Endodermal cell (in vitro differentiated cells): ENCODE measurements around the gene PARD6G. TPM values are rescaled to one million over a fixed set of nuclear protein-coding genes. Genes with fewer than 3 reads are reported as not detected.
A peak's percentile ranks its signal among the peaks of the same experiment; 100 is the strongest.

ENCODE experiments used
- DNase-seq: peaks from one replicate; pipeline ENCODE4 v3.0.0-alpha.2; 2017
- H3K27ac ChIP-seq: 2 replicates; pipeline ENCODE4 v1.5.1; 2013; ENCODE audit warnings: mild to moderate bottlenecking, low read depth, low read length, moderate library complexity
- H3K27me3 ChIP-seq: 2 replicates; pipeline ENCODE4 v1.6.1; 2013; ENCODE audit warnings: mild to moderate bottlenecking, low read length, moderate library complexity; ENCODE audit not compliant: insufficient read depth, control insufficient read depth, poor library complexity, severe bottlenecking
- H3K36me3 ChIP-seq: 2 replicates; pipeline ENCODE4 v1.7.0; 2013; ENCODE audit warnings: mild to moderate bottlenecking, low read length, moderate library complexity; ENCODE audit not compliant: control insufficient read depth, insufficient read depth
- H3K4me1 ChIP-seq: one replicate; pipeline ENCODE4 v1.7.0; 2013; ENCODE audit warnings: low read length; ENCODE audit not compliant: control insufficient read depth, insufficient read depth
- H3K4me3 ChIP-seq: 2 replicates; pipeline ENCODE4 v1.5.1; 2013; ENCODE audit warnings: mild to moderate bottlenecking, low read length, moderate library complexity
- H3K9ac ChIP-seq: 2 replicates; pipeline ENCODE4 v1.6.1; 2013; ENCODE audit warnings: mild to moderate bottlenecking, low read length, moderate library complexity; ENCODE audit not compliant: poor library complexity, severe bottlenecking; ENCODE audit errors: extremely low read depth
- H3K9me3 ChIP-seq: 2 replicates; pipeline ENCODE4 v1.6.1; 2013; ENCODE audit warnings: mild to moderate bottlenecking, low read length, moderate library complexity; ENCODE audit not compliant: control insufficient read depth
- H3K27ac Mint-ChIP-seq: 2 replicates; pipeline ENCODE4 v1.8.0; 2020; ENCODE audit warnings: mixed read lengths
- H3K27me3 Mint-ChIP-seq: 2 replicates; pipeline ENCODE4 v1.8.0; 2021; ENCODE audit warnings: mild to moderate bottlenecking, mixed read lengths; ENCODE audit not compliant: insufficient read depth
- H3K36me3 Mint-ChIP-seq: 2 replicates; pipeline ENCODE4 v1.8.0; 2020; ENCODE audit warnings: low read depth, mixed read lengths
- H3K4me1 Mint-ChIP-seq: 2 replicates; pipeline ENCODE4 v1.8.0; 2020; ENCODE audit warnings: mixed read lengths
- H3K4me3 Mint-ChIP-seq: 2 replicates; pipeline ENCODE4 v1.8.0; 2020; ENCODE audit warnings: mild to moderate bottlenecking, moderate library complexity, mixed read lengths
- H3K9me3 Mint-ChIP-seq: 2 replicates; pipeline ENCODE4 v1.8.0; 2020; ENCODE audit warnings: mild to moderate bottlenecking, mixed read lengths
- CTCF ChIP-seq: fragments of 200-600 bp; sonication (generic); conservative IDR thresholded peaks from 2 replicates; pipeline ENCODE4 v1.5.0; 2021; ENCODE audit warnings: antibody characterized with exemption, mild to moderate bottlenecking
- WGBS, 2 experiments: methylation state at CpG; one replicate each; pipeline versions ENCODE4 v1.1.5 to v1.1.7; 2013; ENCODE audit warnings: missing lambda C conversion rate in 2 of 2, mixed read lengths in 1 of 2; ENCODE audit not compliant: insufficient coverage in 1 of 2, insufficient read length in 1 of 2; 5-methylcytosine and 5-hydroxymethylcytosine counted together
- total RNA-seq, 2 donors: library from RNA; stranded (reverse); fragmentation: NEBNext Ultra II Directional in 1 of 2; extraction: Animal tissue kit (Norgen Biotek cat#: 25700) in 1 of 2; gene quantifications; 2 replicates in 1 of 2; 3 replicates in 1 of 2; pipeline ENCODE4 v1.2.1, GENCODE V29; 2021

Gene PARD6G
- total RNA-seq, 2 donors from 2014 or later, result 15.4 to 17.3 TPM

GRCh38 chr18:80253871-80254492 is 6.7 kb upstream of the PARD6G start:
- 68 to 79% methylated on average over 3 to 8 of the region's 8 CpGs for WGBS, 2 experiments
- no peak for TF ChIP-seq CTCF
- Histone ChIP-seq H3K27me3 (peaks cover 18% of the 10 kb centered on the region), H3K36me3 (no peaks in the 10 kb centered on the region), H3K9ac (no peak overlapping the region), H3K4me1 (no peaks in the 10 kb centered on the region), H3K9me3 (peaks cover 10% of the 10 kb centered on the region), H3K27ac (no peak overlapping the region), H3K4me3 (no peak overlapping the region)
- no peaks in the 10 kb centered on the region for H3K36me3 Mint-ChIP-seq
- peaks cover 44% of the 10 kb centered on the region for H3K27me3 Mint-ChIP-seq
- H3K4me1 Mint-ChIP-seq, result no peaks in the 10 kb centered on the region
- DNase-seq, result peak; percentile 69
- no peak overlapping the region for H3K4me3 Mint-ChIP-seq
- no peak overlapping the region for H3K27ac Mint-ChIP-seq
- H3K9me3 Mint-ChIP-seq, result peaks cover 38% of the 10 kb centered on the region

- peaks cover 26% of the 10 kb centered on the region for H3K27me3 ChIP-seq
- Mint-ChIP-seq H3K4me3 (no peak overlapping the region), H3K27me3 (peaks cover 47% of the 10 kb centered on the region), H3K27ac (no peak overlapping the region), H3K9me3 (peaks cover 38% of the 10 kb centered on the region), H3K4me1 (no peaks in the 10 kb centered on the region), H3K36me3 (no peaks in the 10 kb centered on the region)
- H3K27ac ChIP-seq, result no peak overlapping the region
- H3K4me3 ChIP-seq, result no peak overlapping the region
- no peaks in the 10 kb centered on the region for H3K4me1 ChIP-seq
- no peaks in the 10 kb centered on the region for H3K36me3 ChIP-seq
- peak; percentile 32 for DNase-seq
- no peak for TF ChIP-seq CTCF
- no peak overlapping the region for H3K9ac ChIP-seq
- H3K9me3 ChIP-seq, result peaks cover 10% of the 10 kb centered on the region
- WGBS, 2 experiments, result 93 to 96% methylated on average over 6 to 7 of the region's 8 CpGs
Measured at GRCh38 chr18:80253236-80253635, 5.9 kb upstream of the PARD6G start.

GRCh38 chr18:80252136-80252535 is 4.8 kb upstream of the PARD6G start:
- no peak overlapping the region for H3K27ac Mint-ChIP-seq

More at GRCh38 chr18:80252136-80252535, 4.8 kb upstream of the PARD6G start:
- Histone ChIP-seq H3K27me3 (peaks cover 30% of the 10 kb centered on the region), H3K4me1 (no peaks in the 10 kb centered on the region), H3K4me3 (no peak overlapping the region), H3K27ac (no peak overlapping the region), H3K9ac (no peak overlapping the region), H3K9me3 (peaks cover 6% of the 10 kb centered on the region), H3K36me3 (no peaks in the 10 kb centered on the region)
- peaks cover 47% of the 10 kb centered on the region for H3K27me3 Mint-ChIP-seq
- WGBS, 2 experiments, result 86 to 100% methylated on average over 4 to 6 of the region's 6 CpGs
- no peaks in the 10 kb centered on the region for H3K4me1 Mint-ChIP-seq
- no peak for TF ChIP-seq CTCF
- no peak for DNase-seq
- peaks cover 30% of the 10 kb centered on the region for H3K9me3 Mint-ChIP-seq
- H3K36me3 Mint-ChIP-seq, result no peaks in the 10 kb centered on the region
- H3K4me3 Mint-ChIP-seq, result no peak overlapping the region
